AG09309 (cell line): ENCODE measurements around the gene IDH3A.

Experiments
- DNase-seq: peaks from one replicate; pipeline ENCODE4 v3.0.0-alpha.2; 2010; ENCODE audit warnings: low read depth
- H3K4me3 ChIP-seq: 2 replicates; pipeline ENCODE4 v1.5.1; 2011; ENCODE audit warnings: mild to moderate bottlenecking, low read depth, low read length, moderate library complexity; ENCODE audit not compliant: control insufficient read depth
- CTCF ChIP-seq: IDR thresholded peaks from 2 replicates; pipeline ENCODE4 v1.5.1; 2011; ENCODE audit warnings: mild to moderate bottlenecking, low read depth, low read length, inconsistent platforms; ENCODE audit not compliant: insufficient read depth, control insufficient read depth; ENCODE audit errors: missing control alignments

IDH3A gene

GRCh38 chr15:78192826-78193594 is 43.8 kb downstream of the IDH3A start:
- TF ChIP-seq CTCF, result no peak
- DNase-seq, result no peak
- H3K4me3 ChIP-seq, result no peak overlapping the region

GRCh38 chr15:78193731-78194567 is 44.8 kb downstream of the IDH3A start:
- no peak for TF ChIP-seq CTCF
- H3K4me3 ChIP-seq, result no peak overlapping the region
- no peak for DNase-seq

GRCh38 chr15:78194568-78194925 is 45.4 kb downstream of the IDH3A start:
- DNase-seq, result no peak
- H3K4me3 ChIP-seq, result no peak overlapping the region
- no peak for TF ChIP-seq CTCF

- no peak overlapping the region for H3K4me3 ChIP-seq
- peak; percentile 66 for TF ChIP-seq CTCF
- DNase-seq, result no peak
These were observed 46.6 kb downstream of the IDH3A start for GRCh38 chr15:78195735-78196201.

- DNase-seq, result no peak
- no peak overlapping the region for H3K4me3 ChIP-seq
- no peak for TF ChIP-seq CTCF
These were observed 48.5 kb downstream of the IDH3A start for GRCh38 chr15:78197632-78198031.

- DNase-seq, result no peak
- H3K4me3 ChIP-seq, result no peak overlapping the region
- TF ChIP-seq CTCF, result no peak
These were observed 51.2 kb downstream of the IDH3A start for GRCh38 chr15:78200276-78200930.
